GM23248 (cell line): ENCODE data around the gene HSPBP1.

ENCODE experiments used
- EZH2 ChIP-seq: fragments of 200-600 bp; sonication (generic); IDR thresholded peaks from 2 replicates; pipeline ENCODE4 v1.6.1; 2018; ENCODE audit warnings: antibody characterized with exemption, mild to moderate bottlenecking; ENCODE audit not compliant: insufficient read depth, poor library complexity, severe bottlenecking
- EZH2phosphoT487 ChIP-seq: fragments of 200-600 bp; sonication (generic); IDR thresholded peaks from 2 replicates; pipeline ENCODE4 v1.6.1; 2018; ENCODE audit warnings: antibody characterized with exemption, moderate library complexity, mild to moderate bottlenecking, low read depth; ENCODE audit not compliant: insufficient read depth

DNA sequence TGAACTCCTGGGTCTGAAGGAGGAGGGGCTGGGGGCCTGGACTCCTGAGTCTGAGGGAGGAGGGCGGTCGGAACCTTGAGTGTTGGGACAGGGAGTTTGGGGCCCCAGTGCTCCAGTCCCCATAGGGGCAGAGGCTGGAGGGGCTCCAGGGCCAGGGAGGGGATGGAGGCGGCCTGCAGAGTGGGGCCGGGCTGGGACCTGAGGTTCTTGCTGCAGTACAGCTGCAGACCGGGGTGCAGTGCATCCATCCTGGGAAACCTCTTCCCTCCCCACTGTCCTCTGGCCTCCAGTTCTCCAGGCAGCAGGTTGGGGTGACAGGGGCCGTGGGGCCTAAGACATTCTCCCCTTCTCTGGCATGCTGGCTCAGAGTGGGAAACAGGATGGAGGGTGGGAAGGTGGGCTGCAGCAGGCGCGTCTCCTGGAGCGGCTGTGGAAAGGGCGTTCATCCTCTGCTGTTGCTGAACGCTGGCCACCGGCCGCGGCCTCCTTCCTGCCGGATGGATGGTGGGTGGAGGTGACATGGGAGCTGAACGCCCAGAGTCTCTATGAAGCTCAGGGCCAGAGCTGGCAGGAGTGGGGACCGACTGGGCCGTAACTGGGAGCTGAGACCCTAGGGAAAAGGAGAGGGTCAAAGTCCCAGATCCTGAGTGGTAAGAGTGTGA, 5.5 kb upstream of the HSPBP1 start:
- TF ChIP-seq EZH2 (no peak), EZH2phosphoT487 (no peak)
